RCC 7860 (cell line): ENCODE results near the gene SMIM45.

Source experiments
- DNase-seq: peaks from one replicate; pipeline ENCODE4 v3.0.0-alpha.2; 2015; ENCODE audit warnings: low spot score
- FAIRE-seq: peaks from 2 replicates; lab custom pipeline; 2012; peaks lifted over from hg19 to GRCh38; lab: Jason Lieb, UNC

The SMIM45 gene

GRCh38 chr22:41951898-41952474, at the start of gene SMIM45:
SMIM45 (plus strand) TSS chr22:41952150.
- no peak for DNase-seq

GRCh38 chr22:41902932-41903421, 49.0 kb upstream of the SMIM45 start:
- DNase-seq = no peak
- FAIRE-seq = no peak

More at GRCh38 chr22:41951898-41952474, at the start of gene SMIM45:
- FAIRE-seq = no peak

GRCh38 chr22:41904450-41905410, 47.2 kb upstream of the SMIM45 start:
- FAIRE-seq (no peak), DNase-seq (no peak)

- DNase-seq (no peak), FAIRE-seq (no peak)
Observed at GRCh38 chr22:41905411-41906202, 46.3 kb upstream of the SMIM45 start.

GRCh38 chr22:41906822-41907221, 45.1 kb upstream of the SMIM45 start:
- no peak for FAIRE-seq
- DNase-seq = no peak

GRCh38 chr22:41907436-41908401, 44.2 kb upstream of the SMIM45 start:
- no peak for FAIRE-seq
- no peak for DNase-seq

GRCh38 chr22:41908411-41909309, 43.3 kb upstream of the SMIM45 start:
- DNase-seq (no peak), FAIRE-seq (no peak)

GRCh38 chr22:41909310-41910049, 42.5 kb upstream of the SMIM45 start:
- DNase-seq (no peak), FAIRE-seq (no peak)

- no peak for DNase-seq
- FAIRE-seq = no peak
Observed at GRCh38 chr22:41910050-41911000, 41.6 kb upstream of the SMIM45 start.

- no peak for FAIRE-seq
- DNase-seq = no peak
Observed at GRCh38 chr22:41911001-41911611, 40.8 kb upstream of the SMIM45 start.

- DNase-seq (no peak), FAIRE-seq (no peak)
Observed at GRCh38 chr22:41912338-41913039, 39.5 kb upstream of the SMIM45 start.

- FAIRE-seq (no peak), DNase-seq (no peak)
Observed at GRCh38 chr22:41913040-41913719, 38.8 kb upstream of the SMIM45 start.

- FAIRE-seq (no peak), DNase-seq (no peak)
Observed at GRCh38 chr22:41913842-41914534, 38.0 kb upstream of the SMIM45 start.

- DNase-seq (no peak), FAIRE-seq (no peak)
Observed at GRCh38 chr22:41914611-41915034, 37.3 kb upstream of the SMIM45 start.
